KBM-7 (cell line): ENCODE measurements around the gene PTGS1.

Experiments used
- DNase-seq: peaks from one replicate; pipeline ENCODE4 v3.0.0-alpha.2; 2015
- in situ Hi-C: fragments of 300-500 bp; cut with MboI; formaldehyde crosslinking; loops from 2 replicates; pipeline ENCODE4 v1.14.3; 2020; ENCODE audit warnings: low sequenced_read_pairs, low pct_unique_long_range_greater_than_20kb, mixed read lengths

Gene PTGS1

GRCh38 chr9:122367774-122368460 lies 2.9 kb upstream of the PTGS1 start:
- DNase-seq, result no peak
- in situ Hi-C loops, result no loop called here

GRCh38 chr9:122368642-122369041 lies 2.2 kb upstream of the PTGS1 start:
- no peak for DNase-seq
- in situ Hi-C loops, result no loop called here

GRCh38 chr9:122370303-122370702 lies 521 bp upstream of the PTGS1 start:
- in situ Hi-C loops, result no loop called here
- DNase-seq, result peak; percentile 65

- no peak for DNase-seq
- in situ Hi-C loops, result no loop called here
Observed at GRCh38 chr9:122371846-122372245, 1.0 kb downstream of the PTGS1 start.

GRCh38 chr9:122372856-122373845 lies 2.3 kb downstream of the PTGS1 start:
- DNase-seq, result no peak
- in situ Hi-C loops, result no loop called here

- no peak for DNase-seq
- in situ Hi-C loops, result no loop called here
Observed at GRCh38 chr9:122374885-122375420, 4.1 kb downstream of the PTGS1 start.

GRCh38 chr9:122376796-122377195 lies 6.0 kb downstream of the PTGS1 start:
- DNase-seq, result no peak
- in situ Hi-C loops, result no loop called here

GRCh38 chr9:122377241-122378164 lies 6.7 kb downstream of the PTGS1 start:
- DNase-seq, result no peak
- in situ Hi-C loops, result no loop called here

- in situ Hi-C loops, result no loop called here
- DNase-seq, result no peak
Observed at GRCh38 chr9:122378236-122378635, 7.4 kb downstream of the PTGS1 start.

GRCh38 chr9:122379340-122379739 lies 8.5 kb downstream of the PTGS1 start:
- in situ Hi-C loops, result no loop called here
- peak; percentile 42 for DNase-seq

GRCh38 chr9:122380293-122380692 lies 9.5 kb downstream of the PTGS1 start:
- in situ Hi-C loops, result no loop called here
- DNase-seq, result no peak

- DNase-seq, result no peak
- in situ Hi-C loops, result no loop called here
Observed at GRCh38 chr9:122381206-122381950, 10.6 kb downstream of the PTGS1 start.

- in situ Hi-C loops, result no loop called here
- no peak for DNase-seq
Observed at GRCh38 chr9:122382901-122383850, 12.4 kb downstream of the PTGS1 start.

- in situ Hi-C loops, result no loop called here
- no peak for DNase-seq
Observed at GRCh38 chr9:122383992-122384461, 13.2 kb downstream of the PTGS1 start.

- DNase-seq, result no peak
- in situ Hi-C loops, result no loop called here
Observed at GRCh38 chr9:122386311-122386872, 15.6 kb downstream of the PTGS1 start.

GRCh38 chr9:122387536-122387935 lies 16.7 kb downstream of the PTGS1 start:
- in situ Hi-C loops, result no loop called here
- no peak for DNase-seq

- DNase-seq, result no peak
- in situ Hi-C loops, result no loop called here
Observed at GRCh38 chr9:122389195-122389594, 18.4 kb downstream of the PTGS1 start.
